ENCODE results near the gene NFKBIE. TPM values are rescaled to one million over a fixed set of nuclear protein-coding genes. Genes with fewer than 3 reads are reported as not detected.
A peak's percentile ranks its signal among the peaks of the same experiment; 100 is the strongest.

Gene NFKBIE
- total and polyA plus RNA-seq, 9 of the 15 experiments (the other 6 are each of a cell fraction or from before 2014, with no cell fraction given): 2.1 to 16.4 (median 11.7) TPM

GRCh38 chr6:44258921-44259320 is 6.4 kb downstream of the NFKBIE start:
- Histone ChIP-seq H3K36me3 (ENCODE audit: control insufficient read depth, insufficient read depth, low read length) (peaks cover 70% of the 10 kb centered on the region), H3K9me1 (ENCODE audit: control insufficient read depth, insufficient read depth, low read length) (peaks cover 14% of the 10 kb centered on the region), H3K9me3 (replicated peaks; ENCODE audit: control insufficient read depth, insufficient read depth, low read depth, low read length) (no peaks in the 10 kb centered on the region), H3K4me1 (replicated peaks in 1 of 2; ENCODE audit: control insufficient read depth in 2 of 2, insufficient read depth in 2 of 2, low read length in 2 of 2) (peaks cover 39 to 58% of the 10 kb centered on the region in 2 experiments; a peak in 4 of 5 replicates), H3K27me3 (ENCODE audit: control insufficient read depth in 2 of 2, insufficient read depth in 2 of 2, low read length in 2 of 2) (no peaks in the 10 kb centered on the region), H2AFZ (ENCODE audit: low read depth, low read length) (no peak overlapping the region), H4K20me1 (replicated peaks; ENCODE audit: control insufficient read depth, insufficient read depth, low read length) (peaks cover 27% of the 10 kb centered on the region), H3K4me2 (ENCODE audit: insufficient read depth, low read length) (no peak overlapping the region), H3K4me3 (no peak overlapping the region), H3K27ac (ENCODE audit: extremely low read depth, low read depth, low read length) (peak overlapping the region; percentile 93; the same call in 1 of the 3 replicates), H3K79me2 (ENCODE audit: control insufficient read depth, insufficient read depth, low read length) (peaks cover 28% of the 10 kb centered on the region), H3K9ac (ENCODE audit: insufficient read depth in 1 of 2, low read depth in 2 of 2, low read length in 2 of 2) (no peak overlapping the region)
- no peak for FAIRE-seq
- intact Hi-C loops (cut with micrococcal nuclease): no loop called here
- POLR2A ChIA-PET: interaction anchor here (1.0 kb wide), 1 partner anchor 11 kb away, joined by 9 read pairs; no protein-coding TSS in a partner anchor
- CTCF ChIA-PET (ENCODE audit: low intra/inter-chr PET ratio): interaction anchor here (0.6 kb wide), 1 partner anchor 83 kb away, joined by 3 read pairs; no protein-coding TSS in a partner anchor
- TF ChIP-seq ZEB2 (IDR thresholded peaks at IDR 0.05): no peak
- no peak for TF ChIP-seq DACH1 (IDR thresholded peaks at IDR 0.05; ENCODE audit: partially characterized antibody)
- no peak for TF ChIP-seq SMAD1 (IDR thresholded peaks at IDR 0.05; ENCODE audit: low read depth, low read length, partially characterized antibody)
- no peak for TF ChIP-seq ZNF77 (CRISPR knock-in tag; IDR thresholded peaks at IDR 0.05)
- no peak for TF ChIP-seq SREBF2 (CRISPR knock-in tag; IDR thresholded peaks at IDR 0.05)
- no peak for TF ChIP-seq ZNF165 (CRISPR knock-in tag; IDR thresholded peaks at IDR 0.05; ENCODE audit: borderline replicate concordance)
- TF ChIP-seq STAG1 (CRISPR knock-in tag; IDR thresholded peaks at IDR 0.05; ENCODE audit: borderline replicate concordance): no peak
- TF ChIP-seq RBBP5 (IDR thresholded peaks at IDR 0.05; ENCODE audit: borderline replicate concordance, insufficient read depth, low read length, poor library complexity, severe bottlenecking): no peak
- ATAC-seq: no peak
- WGBS (ENCODE audit: insufficient coverage, low coverage, missing lambda C conversion rate): 77% methylated on average over 3 of the region's 3 CpGs
- in situ Hi-C loops (cut with MboI): no loop called here
- no TSS peak for BruUV-seq (replicated peaks)
- DNase-seq (ENCODE audit: extremely low read depth in 1 of 4, low spot score in 3 of 4): no peak
